Left ventricle myocardium inferior (tissue), 1 donor: ENCODE measurements around the gene CLEC12A. TPM values are rescaled to one million over a fixed set of nuclear protein-coding genes. Genes with fewer than 3 reads are reported as not detected.

Source experiments
- DNase-seq: peaks from one replicate; pipeline ENCODE4 v3.0.0-alpha.2; 2020
- H3K27ac ChIP-seq: fragments of 200-600 bp; replicated peaks from 2 replicates; pipeline ENCODE4 v1.8.0; 2021
- H3K27me3 ChIP-seq: fragments of 200-600 bp; 2 replicates; pipeline ENCODE4 v1.8.0; 2021; ENCODE audit warnings: low read depth
- H3K36me3 ChIP-seq: fragments of 200-600 bp; 2 replicates; pipeline ENCODE4 v1.8.0; 2021
- H3K4me1 ChIP-seq: fragments of 200-600 bp; 2 replicates; pipeline ENCODE4 v1.8.0; 2021
- H3K4me3 ChIP-seq: fragments of 200-600 bp; 2 replicates; pipeline ENCODE4 v1.8.0; 2021; ENCODE audit warnings: mild to moderate bottlenecking, moderate library complexity
- H3K9me3 ChIP-seq: fragments of 200-600 bp; replicated peaks from 2 replicates; pipeline ENCODE4 v1.8.0; 2021
- intact Hi-C: fragments of 100-400 bp; cut with micrococcal nuclease; formaldehyde crosslinking; loops from one replicate; pipeline ENCODE4 v1.11.0; 2022
- total RNA-seq: library from RNA; stranded (reverse); fragmentation: NEBNext Ultra II Directional; extraction: Animal tissue kit (Norgen Biotek cat#: 25700); gene quantifications from one replicate; pipeline ENCODE4 v1.2.1, GENCODE V29; 2021
- TF ChIP-seq, protein P1 (sequence below): fragments of 200-600 bp; IDR thresholded peaks from 2 replicates; pipeline ENCODE4 v1.8.0; 2021; ENCODE audit warnings: antibody characterized with exemption, mild to moderate bottlenecking, borderline replicate concordance
- donor health status: DM: no; HTN: yes; CAD: no; lungs with severe emphysema.

The CLEC12A gene
- total RNA-seq, 1 donor from 2014 or later, result 5.7 TPM

- TF ChIP-seq, protein P1, sequence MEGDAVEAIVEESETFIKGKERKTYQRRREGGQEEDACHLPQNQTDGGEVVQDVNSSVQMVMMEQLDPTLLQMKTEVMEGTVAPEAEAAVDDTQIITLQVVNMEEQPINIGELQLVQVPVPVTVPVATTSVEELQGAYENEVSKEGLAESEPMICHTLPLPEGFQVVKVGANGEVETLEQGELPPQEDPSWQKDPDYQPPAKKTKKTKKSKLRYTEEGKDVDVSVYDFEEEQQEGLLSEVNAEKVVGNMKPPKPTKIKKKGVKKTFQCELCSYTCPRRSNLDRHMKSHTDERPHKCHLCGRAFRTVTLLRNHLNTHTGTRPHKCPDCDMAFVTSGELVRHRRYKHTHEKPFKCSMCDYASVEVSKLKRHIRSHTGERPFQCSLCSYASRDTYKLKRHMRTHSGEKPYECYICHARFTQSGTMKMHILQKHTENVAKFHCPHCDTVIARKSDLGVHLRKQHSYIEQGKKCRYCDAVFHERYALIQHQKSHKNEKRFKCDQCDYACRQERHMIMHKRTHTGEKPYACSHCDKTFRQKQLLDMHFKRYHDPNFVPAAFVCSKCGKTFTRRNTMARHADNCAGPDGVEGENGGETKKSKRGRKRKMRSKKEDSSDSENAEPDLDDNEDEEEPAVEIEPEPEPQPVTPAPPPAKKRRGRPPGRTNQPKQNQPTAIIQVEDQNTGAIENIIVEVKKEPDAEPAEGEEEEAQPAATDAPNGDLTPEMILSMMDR, result peak; percentile 69
- no peaks in the 10 kb centered on the region for H3K36me3 ChIP-seq
- H3K9me3 ChIP-seq, result no peaks in the 10 kb centered on the region
- H3K27ac ChIP-seq, result no peak overlapping the region
- intact Hi-C loops, result loop anchor here (2.0 kb wide), 1 partner anchor 107 kb away; no protein-coding TSS in a partner anchor
- H3K27me3 ChIP-seq, result no peaks in the 10 kb centered on the region
- H3K4me3 ChIP-seq, result no peak overlapping the region
- DNase-seq, result no peak
- no peaks in the 10 kb centered on the region for H3K4me1 ChIP-seq
Measured at GRCh38 chr12:10033783-10034545, 62.8 kb downstream of the CLEC12A start.

Other genes starting within 250 kb of the CLEC12A start
- gene CLECL1, start 238.3 kb upstream of the CLEC12A start, total RNA-seq, result not detected
- gene CD69, start 210.5 kb upstream of the CLEC12A start, total RNA-seq, result 0.25 TPM
- not detected for gene KLRF1, start 143.9 kb upstream of the CLEC12A start, total RNA-seq
- 4.4 TPM for gene CLEC2B, start 102.1 kb upstream of the CLEC12A start, total RNA-seq
- gene KLRF2, start 89.9 kb upstream of the CLEC12A start, total RNA-seq, result not detected
- gene CLEC2A, start 39.0 kb upstream of the CLEC12A start, total RNA-seq, result not detected
- gene CLEC1B, start 27.7 kb downstream of the CLEC12A start, total RNA-seq, result not detected
- not detected for gene CLEC12B, start 39.2 kb downstream of the CLEC12A start, total RNA-seq
- gene CLEC9A, start 59.3 kb downstream of the CLEC12A start, total RNA-seq, result not detected
- 2.4 TPM for gene CLEC1A, start 127.6 kb downstream of the CLEC12A start, total RNA-seq
- 1.3 TPM for gene CLEC7A, start 158.8 kb downstream of the CLEC12A start, total RNA-seq
- gene OLR1, start 200.7 kb downstream of the CLEC12A start, total RNA-seq, result 0.55 TPM
- gene TMEM52B, start 207.6 kb downstream of the CLEC12A start, total RNA-seq, result not detected
- gene GABARAPL1, start 241.5 kb downstream of the CLEC12A start, total RNA-seq, result 360 TPM